HG03439 (cell line): ENCODE measurements around the gene SLAMF9.

Experiments used
- ATAC-seq: cut with Tn5 transposase; IDR thresholded peaks from one replicate; pipeline ENCODE4 v1.9.1; 2021; ENCODE audit warnings: mild to moderate bottlenecking, moderate library complexity; ENCODE audit not compliant: unreplicated experiment

SLAMF9 gene

DNA sequence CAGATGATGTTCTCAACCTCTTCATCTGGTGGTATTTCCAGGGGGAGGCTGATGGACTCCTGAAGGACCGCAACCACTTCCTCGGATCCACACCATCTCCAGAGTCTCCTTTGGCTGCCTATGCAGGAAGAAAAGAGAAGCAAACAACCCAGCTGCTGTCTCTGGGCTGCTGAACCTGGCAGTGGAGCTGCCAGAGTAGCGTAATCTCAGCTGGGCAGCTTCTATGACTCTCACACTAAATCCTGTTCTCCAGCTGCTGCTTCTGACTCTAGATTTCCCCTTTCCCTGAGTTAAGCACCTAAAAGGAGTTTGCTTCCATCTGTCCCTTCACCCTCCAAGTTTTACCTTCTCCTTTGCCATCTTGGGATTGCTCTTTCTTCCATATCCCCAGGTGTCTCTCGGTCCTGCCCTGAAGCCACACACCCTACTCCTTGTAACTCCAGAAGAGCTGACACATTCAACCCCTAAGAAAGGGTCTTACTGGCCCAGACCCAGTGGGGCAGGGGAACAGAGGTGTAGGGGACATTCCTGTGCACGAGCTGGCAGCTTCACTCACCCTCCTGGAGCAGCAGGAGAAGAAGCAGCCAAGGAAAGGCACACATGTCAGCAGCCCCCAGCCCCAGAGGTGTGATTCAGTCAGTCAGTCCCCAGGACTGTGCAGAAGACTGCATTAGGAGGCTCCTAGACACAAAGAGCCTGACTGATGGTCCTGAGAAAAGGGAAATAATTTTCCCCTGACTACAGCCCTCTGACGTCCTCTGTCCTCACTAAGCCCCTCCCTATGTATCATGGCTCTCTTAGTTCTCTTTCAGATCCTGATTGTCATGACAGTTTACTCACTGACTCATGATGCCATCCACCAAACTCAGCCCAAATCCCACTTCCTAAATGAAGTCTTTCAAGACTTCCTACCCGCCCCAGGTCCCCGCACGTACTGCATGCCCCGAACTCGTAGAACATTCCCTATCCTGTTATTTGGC lies at the start of gene SLAMF9:
Gene SLAMF9, minus strand, starts transcription at position 702 of the 980 bp plus-strand sequence. Its CDS starts 100 bp downstream, at position 602.
- no peak for ATAC-seq

DNA sequence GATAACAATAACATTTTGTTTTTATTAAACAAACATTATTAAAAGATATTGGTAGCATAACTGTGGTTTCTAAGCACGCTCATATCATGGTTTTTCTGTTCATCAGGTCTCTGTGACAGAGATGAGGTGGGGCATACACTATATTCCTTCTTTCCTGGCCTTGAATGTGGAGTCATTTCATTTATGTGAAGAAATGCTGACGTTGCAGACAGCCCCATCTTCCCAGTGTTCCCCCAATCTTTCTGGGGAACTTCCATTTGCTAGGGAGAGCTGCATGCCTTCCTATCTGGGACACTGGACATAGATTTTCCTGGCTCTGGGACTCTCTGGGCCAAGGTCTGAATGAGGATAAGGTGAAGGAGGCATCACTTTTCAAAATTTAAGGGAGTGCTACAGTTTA lies 47.4 kb upstream of the SLAMF9 start:
- ATAC-seq = no peak

DNA sequence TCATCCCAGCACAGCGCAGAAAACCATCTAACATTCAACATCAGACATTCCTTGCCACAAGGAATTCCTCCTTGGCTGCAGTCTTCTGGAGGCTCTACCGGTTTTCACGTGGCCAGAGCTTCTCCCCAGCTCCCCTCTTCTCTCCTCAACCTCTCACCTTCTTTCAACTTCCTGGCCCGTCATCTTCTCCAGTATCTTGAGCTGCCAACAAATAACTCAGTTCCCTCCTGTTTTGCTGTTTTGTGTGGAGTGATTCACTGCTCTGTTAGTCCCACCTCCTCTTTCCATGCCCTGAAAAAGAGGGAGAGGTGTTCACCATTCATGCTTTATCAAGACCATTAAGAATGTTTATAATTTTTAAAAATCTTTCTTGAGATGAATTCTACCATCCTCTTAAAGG lies 45.2 kb upstream of the SLAMF9 start:
- no peak for ATAC-seq

DNA sequence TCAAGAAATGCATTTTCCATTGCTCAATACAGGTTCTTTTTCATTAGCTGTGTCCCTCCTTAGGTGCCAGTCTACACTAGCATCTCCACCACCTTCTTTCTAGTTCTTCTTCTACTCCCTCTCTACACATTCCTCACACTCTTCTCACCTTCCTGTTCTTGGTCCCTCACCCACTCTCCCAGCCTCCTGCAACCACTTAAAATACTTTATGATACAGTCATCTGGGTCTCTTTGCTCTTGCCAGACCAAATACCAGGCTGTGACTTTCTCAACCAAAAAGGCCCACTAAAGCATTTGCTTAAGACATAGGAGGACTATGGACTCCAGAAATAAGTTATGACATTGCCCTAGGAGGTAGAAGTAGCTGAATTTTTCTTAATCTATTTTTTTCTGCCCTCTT lies 42.6 kb upstream of the SLAMF9 start:
- ATAC-seq = no peak

DNA sequence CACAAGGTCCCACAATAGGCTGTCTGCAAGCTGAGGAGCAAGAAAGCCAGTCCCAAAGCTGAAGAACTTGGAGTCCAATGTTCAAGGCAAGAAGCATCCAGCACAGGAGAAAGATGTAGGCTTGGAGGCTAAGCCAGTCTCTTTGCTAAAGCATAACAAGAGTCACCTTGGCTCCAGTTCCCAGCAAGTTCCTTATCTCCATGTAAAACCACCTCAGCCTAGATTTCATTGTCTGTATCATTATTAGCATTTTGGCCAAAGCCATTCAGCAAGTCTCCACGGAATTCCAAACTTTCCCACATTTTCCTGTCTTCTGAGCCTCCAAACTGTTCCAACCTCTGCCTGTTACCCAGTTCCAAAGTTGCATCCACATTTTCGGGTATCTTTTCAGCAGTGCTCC lies 40.9 kb upstream of the SLAMF9 start:
- no peak for ATAC-seq

DNA sequence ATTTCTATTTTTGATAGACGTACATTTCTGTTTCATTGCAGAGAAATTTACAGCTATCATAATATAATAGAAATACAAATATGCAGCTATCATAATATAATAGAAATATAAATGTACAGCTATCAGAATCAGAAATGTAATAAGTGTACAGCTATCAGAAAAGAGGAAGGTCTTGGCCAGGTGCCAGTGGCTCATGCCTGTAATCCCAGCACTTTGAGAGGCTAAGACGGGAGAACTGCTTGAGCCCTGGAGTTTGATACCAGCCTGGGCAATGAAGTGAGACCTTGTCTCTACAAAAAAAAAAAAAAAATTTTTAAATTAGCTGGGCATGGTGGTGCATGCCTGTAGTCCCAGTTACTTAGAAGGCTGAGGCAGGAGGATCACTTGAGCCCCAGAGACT lies 39.9 kb upstream of the SLAMF9 start:
- ATAC-seq = no peak

DNA sequence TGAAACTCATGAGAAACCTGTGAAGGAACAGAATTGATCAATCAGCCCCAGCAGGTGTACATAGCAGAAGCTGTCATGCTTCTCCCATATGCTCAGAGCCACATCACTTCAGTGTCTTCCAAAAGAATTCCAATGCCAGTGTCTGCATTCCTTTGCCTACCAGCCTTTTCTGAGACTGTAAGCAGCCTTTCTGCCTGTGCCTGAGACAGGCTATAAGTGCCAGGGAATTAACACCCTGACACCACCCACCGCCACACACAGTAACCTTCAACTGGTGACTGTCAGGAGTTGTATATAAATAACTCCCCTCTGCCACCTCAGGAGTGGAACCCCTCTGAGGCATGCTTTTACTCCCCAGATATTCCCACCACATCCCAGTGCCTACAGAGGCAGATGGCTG lies 38.1 kb upstream of the SLAMF9 start:
- ATAC-seq = no peak

DNA sequence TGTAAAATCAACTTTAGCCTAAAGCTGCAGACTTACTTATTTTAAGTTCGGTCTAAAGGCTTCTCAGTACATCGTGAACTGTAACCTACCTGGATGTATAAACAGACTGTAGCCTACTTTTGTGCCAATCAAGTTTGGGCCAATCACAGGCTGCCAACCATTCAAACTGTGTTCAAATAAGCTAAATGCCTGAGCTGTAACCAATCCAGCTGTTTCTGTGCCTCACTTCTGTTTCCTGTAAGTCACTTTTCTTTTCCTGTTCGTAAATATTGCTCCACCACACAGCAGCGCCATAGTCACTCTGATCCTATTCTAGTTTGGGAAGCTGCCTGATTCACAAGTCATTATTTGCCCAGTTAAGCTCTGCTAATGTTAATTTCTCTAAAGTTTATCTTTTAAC lies 37.5 kb upstream of the SLAMF9 start:
- no peak for ATAC-seq

DNA sequence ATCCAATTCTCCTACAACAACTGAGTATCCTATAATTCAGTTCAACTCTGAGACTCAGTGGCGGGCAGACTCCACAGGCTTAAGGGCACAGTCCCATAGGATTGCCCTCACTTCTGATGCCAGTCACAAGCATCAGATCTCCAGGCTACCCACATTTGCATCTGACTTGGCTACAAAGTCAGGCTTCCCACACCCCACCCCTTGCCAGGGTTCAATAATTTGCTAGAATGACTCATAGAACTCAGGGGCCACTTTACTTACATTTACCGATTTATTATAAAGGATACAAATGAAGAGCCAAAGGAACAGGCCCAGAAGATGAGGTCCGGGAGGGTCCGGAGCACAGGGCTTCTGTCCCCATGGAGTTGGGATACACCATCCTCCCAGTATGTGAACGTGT lies 36.0 kb upstream of the SLAMF9 start:
- ATAC-seq = no peak

DNA sequence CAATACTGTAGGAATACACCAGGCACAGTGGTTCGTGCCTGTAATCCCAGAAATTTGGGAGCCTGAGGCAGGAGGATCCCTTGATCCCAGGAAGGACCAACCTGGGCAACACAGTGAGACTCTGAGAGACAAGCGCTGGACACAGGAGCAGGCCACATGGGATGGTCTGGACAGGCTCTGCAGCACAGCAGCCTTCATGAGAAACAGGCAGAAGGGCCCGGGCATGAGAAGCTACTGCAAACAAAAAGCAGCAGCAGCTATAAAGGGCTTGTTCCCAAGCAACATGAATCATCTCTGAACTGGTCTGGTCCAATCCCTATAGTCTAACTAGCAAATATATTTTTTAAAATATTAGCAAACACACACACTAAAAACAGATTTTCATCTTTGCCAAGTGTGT lies 35.5 kb upstream of the SLAMF9 start:
- ATAC-seq = no peak

DNA sequence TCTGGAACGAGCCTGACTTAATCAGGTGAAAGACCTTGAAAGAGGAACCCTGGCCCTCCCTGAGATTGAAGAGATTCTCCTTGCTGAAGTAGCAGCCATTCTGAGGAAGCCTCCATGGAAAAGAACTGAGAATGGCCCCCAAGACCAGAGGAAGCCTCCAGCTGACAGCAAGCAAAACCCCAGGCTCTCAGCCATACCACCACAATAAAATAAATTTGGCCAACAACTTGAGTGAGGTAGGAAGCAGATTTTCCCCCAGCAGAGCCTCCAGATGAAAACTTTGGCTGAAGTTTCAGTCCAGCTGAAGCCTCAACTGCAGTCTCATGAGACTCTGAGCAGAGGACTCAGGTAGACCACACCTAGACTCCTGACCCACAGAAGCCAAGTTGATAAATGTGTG lies 34.0 kb upstream of the SLAMF9 start:
- ATAC-seq = no peak

DNA sequence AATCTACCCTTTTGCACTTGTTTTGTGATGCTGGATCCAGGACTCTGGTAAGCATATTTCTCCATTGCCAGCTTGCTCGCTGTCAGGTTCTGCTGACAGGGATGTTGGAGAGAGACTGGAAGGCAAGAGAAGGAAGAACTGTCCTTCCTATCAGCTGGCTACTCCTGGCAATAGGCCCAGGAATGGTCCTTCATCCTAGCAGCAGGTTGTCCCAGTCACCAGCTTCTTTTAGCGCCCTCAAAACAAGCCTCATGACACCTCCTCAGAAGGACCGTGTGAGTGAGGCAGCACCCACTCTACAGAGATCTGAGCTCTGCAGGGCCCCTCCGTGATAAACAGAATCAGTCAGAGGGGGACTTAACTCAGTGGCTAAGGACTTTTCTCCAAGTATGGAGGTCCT lies 33.1 kb upstream of the SLAMF9 start:
- no peak for ATAC-seq

DNA sequence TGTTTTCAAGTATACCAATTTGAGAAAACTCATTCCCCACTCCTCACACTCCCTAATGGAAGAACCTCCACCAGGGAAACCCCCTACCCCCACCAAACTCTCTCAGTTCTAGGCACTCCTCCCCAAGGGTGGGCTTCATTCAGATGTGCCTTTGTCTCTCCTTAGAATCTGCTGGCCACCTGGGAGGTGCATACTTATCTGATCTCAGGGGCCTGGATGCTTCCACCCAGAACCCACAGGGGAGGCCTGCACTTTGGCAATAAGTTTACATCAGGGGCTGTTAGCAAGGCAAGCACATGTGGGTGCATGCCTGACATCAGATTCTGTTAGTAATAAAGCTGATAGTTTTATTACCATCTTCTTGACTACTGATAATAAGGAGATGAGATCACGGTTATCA lies 32.5 kb upstream of the SLAMF9 start:
- ATAC-seq = no peak

DNA sequence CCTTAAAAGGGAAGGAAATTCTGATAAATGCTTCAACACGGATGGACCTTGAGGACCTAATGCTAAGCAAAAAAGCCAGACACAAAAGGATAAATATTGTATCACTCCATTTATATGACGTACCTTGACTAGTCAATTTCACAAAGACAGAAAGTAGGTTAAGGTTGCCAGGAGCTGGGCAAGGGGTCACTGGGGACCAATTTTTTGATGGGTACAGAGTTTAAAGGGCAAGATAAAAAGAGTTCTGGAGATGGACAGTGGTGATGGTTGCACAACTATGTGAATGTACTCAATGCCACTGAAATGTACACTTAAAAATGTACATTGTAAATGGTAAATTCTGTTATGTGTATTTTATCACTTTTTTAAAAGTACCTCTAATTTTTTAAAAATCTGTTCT lies 32.1 kb upstream of the SLAMF9 start:
- no peak for ATAC-seq

DNA sequence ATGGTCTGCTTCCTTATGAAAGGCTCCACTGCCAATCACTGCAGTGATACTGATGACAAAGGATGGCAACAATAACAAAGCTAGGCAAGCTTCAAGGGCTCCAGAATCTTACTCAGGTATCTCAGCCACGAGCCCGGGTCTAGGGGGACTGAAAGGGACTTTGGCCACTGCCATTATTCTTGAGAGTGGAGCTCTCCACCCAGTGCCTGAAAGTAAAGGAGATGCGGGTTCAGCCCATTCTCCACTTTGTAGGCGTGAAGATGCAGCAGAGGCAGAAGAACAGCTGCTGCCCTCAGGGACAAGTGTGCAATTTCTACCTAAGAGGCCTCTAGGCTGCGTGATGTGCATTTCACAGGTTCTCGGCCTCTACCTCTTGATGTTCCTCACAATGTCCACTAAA lies 31.4 kb upstream of the SLAMF9 start:
- no peak for ATAC-seq

DNA sequence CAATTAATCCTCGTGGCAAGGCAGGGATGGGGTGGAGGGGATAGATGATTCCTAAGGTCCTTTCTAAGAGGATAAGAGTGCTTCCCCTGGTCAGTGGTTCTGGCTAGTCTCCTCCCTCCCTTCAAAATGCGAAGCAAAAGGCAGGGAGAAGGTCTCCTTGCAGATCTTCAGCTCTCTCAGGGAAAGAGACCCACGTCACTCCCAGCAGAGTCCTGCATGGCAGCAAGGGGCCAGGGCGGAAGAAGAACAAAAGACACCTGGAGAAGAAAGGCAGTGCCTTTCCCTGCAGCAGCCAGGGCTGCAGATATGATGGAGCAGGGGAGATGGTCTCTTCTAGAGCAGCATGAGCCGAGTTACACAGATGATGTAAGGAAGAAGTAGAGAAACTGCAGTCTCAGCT lies 29.6 kb upstream of the SLAMF9 start:
- ATAC-seq = no peak

DNA sequence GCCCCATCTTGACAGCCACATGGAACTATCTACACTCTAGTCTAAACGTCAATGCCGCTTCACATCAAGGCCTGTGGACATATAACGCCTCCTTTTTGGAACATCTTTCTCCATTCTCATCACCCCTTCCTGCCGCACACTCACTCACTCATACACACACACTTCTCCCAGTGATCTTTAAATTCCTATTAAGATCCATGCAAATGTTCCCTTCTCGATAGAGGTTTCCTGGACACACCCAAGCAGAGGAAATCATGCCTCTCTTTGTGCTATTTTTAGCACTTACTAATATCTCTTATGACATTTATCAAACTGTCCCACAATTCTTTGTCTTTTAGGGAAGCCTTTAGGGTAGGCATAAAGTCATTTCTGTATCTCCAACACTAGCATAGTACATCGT lies 28.2 kb upstream of the SLAMF9 start:
- no peak for ATAC-seq

DNA sequence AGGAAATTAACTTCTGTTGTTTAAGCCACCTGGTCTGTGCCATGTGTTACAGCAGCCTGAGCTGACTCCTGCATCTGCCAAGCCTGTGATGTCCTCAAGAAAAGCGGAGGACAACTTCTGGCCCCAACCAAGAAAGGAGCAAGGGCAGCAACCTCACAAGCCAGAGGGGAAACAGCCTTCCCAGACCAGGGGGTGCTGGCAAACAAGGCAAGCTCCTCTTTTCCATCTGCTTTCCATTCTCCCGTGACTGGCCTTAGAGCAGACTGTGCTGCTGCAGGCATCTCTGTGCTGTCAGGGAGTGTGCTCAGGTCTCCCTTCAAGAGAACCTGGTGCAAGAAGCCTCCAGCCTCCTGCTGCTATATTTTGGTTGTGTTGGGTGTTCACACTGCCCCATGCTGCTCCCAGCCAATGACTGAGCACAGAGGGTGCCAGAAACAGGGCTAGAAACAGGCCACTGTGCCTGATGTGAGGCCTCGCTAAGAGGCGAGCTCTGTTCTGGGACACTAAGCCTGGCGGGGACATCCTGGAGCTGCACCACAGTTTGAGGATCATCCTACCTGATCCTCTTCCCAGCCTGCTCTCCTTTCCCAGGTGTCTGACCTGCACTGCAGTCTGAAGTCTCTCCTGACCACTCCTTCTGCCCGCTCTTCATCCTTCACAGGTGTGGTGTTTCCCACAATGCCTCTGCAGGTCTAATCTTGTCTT lies 27.5 kb upstream of the SLAMF9 start:
- no peak for ATAC-seq

DNA sequence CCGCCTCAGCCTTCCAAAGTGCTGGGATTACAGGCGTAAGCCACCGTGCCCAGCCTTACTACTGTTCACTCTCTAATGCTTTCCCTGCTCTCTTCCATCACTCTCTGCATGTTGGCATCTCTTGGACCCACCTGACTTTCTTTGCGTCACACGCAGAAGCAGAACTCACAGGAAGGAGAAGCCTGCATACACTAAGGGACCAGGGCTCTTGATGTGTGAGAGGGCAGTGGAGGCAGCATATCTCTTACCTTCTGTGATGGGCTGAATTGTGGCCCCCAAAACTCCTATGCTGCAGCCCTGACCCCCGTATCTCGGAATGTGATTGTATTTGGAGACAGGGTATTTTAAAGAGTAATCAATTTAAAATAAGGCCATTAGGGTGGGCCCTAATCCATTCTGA lies 26.7 kb upstream of the SLAMF9 start:
- no peak for ATAC-seq

DNA sequence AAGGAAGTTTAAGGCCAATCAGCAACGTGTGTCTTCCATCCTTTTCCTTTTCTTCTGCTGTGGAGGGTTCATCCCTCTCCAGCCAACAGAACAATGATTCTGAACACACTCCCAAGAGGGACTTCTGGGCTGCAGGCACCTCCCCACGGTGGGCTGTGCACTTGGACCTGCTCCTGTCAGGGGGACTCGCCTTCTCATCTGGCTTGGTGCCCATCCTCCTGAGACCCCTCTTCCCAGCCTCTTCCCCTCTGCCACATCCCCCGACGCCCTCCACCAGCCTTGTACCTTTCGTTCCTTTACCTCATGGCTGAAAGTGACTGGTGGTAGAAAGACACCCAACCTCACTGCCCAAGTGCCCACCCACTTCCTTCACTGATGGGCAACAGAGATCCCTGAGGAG lies 26.0 kb upstream of the SLAMF9 start:
- ATAC-seq = no peak

DNA sequence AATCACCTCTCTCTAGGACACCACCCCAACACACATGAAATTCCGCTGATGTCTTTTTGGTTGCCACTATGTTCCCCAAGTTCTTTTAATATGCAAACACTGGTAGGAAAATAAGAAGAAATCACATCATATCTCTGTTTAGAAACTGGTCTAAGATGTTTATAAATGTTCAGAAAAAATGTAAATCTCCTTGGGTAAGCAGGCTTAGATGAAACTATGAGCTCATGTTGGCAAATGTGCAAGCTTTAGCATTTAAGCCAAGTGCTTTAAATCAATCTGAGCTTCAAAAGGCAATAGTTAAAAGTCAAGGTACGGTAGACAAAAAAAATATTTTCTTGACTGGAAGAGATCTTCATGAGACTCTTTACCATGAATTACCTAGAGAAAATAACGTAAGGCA lies 25.2 kb upstream of the SLAMF9 start:
- ATAC-seq = no peak

DNA sequence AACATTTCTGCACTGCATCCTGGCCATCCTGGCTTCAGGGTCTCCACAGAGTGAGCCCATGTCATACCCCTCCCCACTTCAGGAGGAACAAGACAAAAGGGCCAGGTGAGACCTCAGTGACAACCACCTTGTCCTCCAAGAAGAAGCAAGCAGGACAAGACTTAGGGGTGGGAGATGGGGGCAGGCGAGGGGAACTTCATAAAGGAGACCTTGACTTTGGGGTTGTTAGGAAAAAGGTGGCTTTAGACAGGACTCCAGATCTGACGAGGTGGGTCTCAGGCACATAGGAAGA lies 24.0 kb upstream of the SLAMF9 start:
- no peak for ATAC-seq
